ENCODE results near the gene ANTXR1.

- TF ChIP-seq CTCF (conservative IDR thresholded peaks at IDR 0.05; ENCODE audit: low read depth, low read length), result no peak
- TF ChIP-seq EZH2 (IDR thresholded peaks at IDR 0.05; ENCODE audit: borderline replicate concordance, low read depth, low read length, poor library complexity, severe bottlenecking), result no peak
Measured at GRCh38 chr2:69200107-69200520, 187.1 kb downstream of the ANTXR1 start.

Measured in A673 (cell line).